Measurements from ENCODE around the gene DNASE1L1.

DNA sequence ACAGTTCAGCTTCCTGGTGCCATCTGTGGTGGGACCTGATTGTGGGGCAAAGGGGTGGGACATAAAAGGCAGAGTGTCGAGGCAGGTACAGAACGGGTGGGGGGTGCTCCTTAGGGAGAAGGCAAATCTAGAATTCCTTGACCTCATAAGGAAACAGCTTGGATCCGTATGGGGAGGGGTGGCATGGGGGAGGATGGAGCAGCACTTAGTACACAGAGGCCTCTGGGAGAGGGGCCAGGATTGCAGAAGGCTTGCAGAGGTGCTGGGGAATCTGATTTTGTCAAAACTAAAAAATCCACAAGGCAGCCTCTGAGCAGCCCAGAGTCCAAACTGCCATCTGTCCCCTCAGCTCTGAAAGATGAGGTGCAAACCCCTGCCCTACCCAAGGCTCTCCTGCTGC, 32.3 kb downstream of the DNASE1L1 start:
- TF ChIP-seq ZNF274 (IDR thresholded peaks at IDR 0.05; ENCODE audit: low read depth, low read length) (no peak), SUZ12 (IDR thresholded peaks at IDR 0.05; ENCODE audit: extremely low read depth, insufficient read depth, insufficient read length) (no peak)
